Activated CD4-positive, alpha-beta T cell treated with anti-CD3 and anti-CD28 coated beads for 48 hours (primary cell): ENCODE measurements around the gene DESI2.

Experiments
- DNase-seq: peaks from one replicate; pipeline ENCODE4 v3.0.0-alpha.2; 2020

The DESI2 gene

DNA sequence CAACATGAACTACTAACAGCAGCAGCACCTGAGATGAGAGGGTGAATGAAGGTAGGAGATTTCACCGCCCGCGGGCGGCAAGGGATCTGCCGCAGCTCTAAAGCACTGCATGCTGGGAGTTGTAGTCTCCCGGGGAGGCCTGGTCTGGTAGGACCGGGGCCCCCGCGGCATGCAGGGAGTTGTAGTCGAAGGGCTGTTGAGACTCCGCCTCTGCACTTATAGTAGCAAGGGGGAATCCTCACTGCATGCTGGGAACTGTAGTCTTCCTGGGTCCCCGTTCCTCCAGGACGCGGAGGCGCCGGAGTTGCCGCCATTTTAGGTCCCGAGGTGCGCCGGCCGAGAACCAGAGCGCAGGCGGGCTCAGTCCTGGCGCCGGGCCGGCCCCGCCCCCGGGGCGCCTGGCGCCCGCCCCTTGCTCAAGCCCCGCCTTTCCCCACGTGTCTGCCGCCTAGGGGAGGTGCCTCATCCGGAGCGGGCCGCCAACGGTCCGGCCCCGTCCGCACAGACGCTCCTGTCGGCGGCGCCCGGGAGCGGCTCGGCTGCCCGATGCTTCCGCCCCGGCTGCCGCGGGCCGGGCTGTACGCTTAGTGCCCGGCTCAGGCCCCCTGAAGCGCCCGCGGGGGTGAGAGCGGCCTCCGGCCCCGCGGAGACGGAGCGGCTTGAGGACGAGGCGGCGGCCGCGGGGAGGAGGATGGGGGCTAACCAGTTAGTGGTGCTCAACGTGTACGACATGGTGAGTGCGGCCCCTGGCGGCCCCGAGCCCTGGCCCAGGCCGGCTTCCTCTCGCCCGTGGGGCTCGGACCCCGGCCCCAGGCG is at the start of gene DESI2:
TSS of gene DESI2 (plus strand) at position 504 of the 816 bp plus-strand sequence. CDS start at position 692, 188 bp downstream.
- DNase-seq: peak; percentile 98

DNA sequence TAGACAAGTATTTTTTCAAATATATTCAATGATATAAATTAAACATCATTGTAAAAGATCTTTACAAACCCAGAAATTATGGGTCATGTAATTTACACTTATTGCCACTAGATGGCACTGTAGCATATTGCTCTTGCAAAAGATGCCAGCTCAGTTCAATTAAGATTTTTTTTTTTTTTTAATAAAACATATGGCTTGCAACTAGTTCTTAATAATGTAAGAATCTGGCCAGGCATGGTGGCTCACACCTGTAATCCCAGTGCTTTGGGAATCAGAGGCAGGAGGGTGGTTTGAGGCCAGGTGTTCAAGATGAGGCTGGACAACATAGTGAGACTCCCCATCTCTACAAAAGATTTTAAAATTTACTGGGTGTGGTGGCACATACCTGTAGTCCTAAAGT is 49.4 kb upstream of the DESI2 start:
- no peak for DNase-seq

DNA sequence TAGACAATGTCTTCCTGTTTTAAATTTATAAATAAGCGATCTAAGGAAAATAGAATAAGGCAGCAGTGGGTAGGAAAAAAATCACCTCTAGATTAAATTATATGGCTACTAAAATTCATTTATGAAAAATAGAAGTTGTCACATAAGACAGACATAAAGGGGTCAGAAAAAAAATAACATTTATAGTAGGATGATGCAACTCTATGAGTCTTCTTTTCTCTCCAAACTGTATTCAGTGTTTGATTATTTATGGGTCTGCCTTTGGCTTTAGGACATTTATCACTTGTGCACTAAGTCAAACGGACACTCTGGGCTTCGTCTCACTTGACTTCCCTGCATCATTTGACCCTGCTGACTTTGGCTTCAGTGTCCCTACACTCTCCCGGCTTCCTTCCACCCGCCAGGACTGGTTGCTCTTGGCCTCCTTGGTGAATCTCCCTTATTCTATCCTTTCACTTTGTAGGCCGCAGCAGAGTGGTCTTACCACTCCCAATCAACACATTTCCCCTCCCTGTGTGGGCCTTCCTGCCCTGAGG is 47.0 kb upstream of the DESI2 start:
- DNase-seq: no peak

DNA sequence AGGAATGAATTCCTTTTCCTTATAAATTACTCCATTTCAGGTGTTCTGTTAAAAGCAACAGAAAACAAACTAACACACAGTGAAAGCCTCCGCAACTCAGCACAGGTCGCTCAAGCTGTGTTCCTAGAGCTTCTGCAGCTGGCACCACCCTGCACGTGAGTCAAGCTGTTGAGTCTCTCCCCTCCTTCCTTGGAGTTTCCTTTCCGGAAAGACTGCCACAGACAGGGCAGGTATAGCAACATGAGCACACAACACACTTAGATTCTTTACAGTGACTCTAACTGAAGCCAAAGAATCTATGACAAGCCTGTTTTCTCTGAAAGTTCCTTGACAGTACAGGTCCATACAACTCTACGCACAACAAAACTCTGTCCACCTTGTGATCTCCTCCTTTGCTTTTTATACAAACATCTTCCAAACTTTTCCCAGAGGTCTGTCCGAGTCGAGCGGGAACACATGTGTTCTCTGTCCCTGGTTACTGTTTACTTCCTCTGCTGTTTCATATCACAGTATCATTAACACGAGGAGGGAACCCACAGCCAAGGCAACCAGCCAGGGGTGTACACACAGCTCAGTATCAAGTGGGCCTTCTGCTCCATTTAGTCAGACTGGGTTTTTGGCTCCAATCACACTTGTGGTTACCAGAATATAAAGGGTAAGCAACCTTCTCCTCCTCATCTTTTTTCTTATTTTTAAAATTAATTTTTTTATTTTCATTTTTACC is 38.7 kb upstream of the DESI2 start:
- no peak for DNase-seq

DNA sequence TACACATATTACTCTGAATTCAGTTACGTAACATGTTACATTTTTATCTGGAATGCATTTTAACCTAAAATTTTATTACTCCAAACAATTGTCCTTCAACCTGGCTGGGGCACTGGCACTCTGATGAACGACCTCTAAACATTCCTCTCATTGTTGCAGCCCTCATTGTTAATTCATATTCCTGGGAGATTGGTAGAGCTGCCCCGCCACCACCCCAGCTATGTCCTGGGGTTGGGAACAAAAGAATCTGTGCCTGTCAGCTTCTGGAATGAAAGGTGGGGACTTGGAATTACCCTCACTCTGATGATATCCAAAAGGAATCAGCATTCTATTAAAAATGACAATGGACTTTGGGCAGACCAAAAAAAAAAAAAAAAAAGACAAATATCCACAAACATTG is 38.0 kb upstream of the DESI2 start:
- DNase-seq: no peak

DNA sequence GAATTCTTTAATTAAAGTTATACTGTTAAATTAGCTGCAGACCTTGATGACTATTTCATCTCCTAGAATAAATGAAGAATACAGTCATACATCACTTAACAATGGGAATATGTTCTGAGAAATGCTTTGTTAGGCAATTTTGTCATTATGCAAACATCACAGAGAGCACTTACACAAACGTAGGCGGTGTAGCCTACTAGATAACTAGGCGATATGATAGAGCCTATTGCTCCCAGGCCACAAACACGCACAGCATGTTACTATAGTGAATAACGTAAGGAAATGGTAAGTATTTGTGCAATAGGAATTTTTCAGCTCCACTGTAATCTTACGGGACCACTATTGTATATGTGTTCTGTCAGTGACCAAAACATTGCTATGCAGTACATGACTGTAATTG is 37.6 kb upstream of the DESI2 start:
- DNase-seq: no peak

DNA sequence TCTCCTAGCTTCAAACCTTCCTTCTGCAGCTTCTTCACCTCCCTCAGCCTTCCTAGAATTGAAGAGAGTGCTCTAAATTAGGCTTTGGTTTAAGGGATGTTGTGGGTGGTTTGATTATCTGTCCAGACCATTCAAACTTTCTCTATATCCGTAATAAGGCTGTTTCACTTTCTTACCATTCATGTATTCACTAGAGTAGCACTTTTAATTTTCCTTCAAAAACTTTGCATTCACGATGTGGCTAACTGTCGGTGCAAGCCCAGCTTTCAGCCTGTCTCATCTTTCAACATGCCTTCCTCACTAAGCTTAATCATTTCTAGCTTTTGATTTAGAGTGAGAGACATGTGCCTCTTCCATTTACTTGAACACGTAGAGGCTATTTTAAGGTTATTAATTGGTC is 26.2 kb upstream of the DESI2 start:
- DNase-seq: no peak

DNA sequence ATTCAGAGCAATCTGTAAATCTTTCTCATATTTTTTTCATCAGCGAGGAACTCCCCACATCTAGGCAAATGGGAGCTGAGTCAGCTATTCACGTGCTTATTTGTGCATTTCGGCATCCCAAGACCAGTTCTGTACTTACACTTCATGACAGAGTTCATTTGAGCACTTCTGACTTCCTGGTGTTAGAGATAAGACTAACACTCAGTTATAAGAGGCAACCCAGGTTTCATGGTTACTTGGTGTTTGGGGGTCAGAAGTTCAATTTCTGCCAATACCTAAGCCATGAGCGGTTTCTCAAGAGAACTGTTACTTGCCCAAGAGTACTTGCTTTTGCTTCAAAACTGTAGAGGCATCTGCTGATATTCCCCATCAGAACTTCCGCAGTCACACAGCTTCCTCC is 24.1 kb upstream of the DESI2 start:
- no peak for DNase-seq

DNA sequence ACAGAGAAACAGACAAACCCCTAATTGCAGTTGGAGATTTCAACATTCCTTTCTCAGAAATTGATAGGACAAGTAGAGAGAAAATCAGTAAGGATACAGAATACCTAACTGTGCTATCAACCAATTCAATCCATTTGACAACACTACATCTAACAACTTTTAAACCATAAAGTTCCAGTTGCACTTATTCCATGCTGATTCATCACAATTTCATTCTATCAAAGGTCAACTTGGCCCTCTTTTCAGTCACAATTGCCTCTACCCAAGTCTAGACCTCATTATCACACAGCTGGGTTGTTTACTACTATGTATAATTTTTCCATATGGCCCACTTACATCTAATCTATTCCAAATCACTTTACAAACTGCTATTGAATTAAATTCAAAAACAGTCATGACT is 19.8 kb upstream of the DESI2 start:
- DNase-seq: no peak

DNA sequence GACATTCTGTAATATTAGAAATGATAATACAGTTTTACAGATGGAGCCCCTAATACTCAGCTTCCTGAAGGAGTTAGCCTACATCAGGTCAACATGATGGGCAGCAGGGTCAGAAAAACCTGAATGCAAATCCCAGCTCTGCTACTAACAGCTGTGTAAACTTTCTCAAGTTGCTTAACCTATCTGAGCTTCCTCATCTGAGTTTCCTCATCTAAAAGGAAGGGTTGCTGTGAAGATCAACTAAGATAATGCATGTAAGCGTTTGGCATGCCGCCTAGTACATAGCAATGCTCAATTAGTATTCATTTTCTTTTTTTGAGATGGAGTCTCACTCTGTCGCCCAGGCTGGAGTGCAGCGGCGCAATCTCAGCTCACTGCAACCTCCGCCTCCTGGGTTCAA is 18.4 kb upstream of the DESI2 start:
- no peak for DNase-seq

DNA sequence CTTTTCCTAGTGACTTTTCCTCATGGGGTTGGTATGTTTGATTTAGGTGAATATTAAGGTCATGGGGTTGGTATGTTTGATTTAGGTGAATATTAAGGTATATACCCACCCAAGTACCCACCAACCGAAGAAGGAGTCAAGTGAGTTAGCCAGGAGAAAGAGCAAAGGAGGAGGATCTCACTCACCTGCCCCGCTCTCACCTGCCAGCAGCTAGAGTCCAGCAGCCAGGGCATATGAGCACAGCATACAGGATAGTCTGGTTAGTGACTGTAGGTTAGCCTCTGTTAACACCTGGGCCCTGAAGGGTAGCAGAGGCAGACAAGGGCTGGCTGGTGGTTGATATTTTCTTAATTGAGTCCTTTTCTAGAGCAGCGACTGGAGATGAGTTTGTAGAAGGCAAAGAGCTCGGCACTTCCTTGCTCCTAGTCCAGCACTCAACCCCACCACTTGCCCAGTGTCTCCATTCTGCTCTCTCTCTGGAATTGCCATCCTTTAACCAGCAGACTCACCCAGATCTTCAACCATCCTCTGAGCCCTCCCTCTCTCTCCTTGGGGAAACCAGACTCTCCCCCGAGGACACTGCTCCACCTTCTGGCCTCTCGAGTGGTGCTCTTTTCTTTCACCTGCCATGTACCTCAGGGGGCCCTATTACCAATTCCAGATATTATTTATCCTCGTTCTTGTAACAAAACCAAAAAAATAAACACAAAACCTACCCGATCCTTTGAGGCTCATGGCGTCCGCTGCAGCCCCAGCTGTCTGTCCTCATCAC is 16.3 kb upstream of the DESI2 start:
- no peak for DNase-seq

DNA sequence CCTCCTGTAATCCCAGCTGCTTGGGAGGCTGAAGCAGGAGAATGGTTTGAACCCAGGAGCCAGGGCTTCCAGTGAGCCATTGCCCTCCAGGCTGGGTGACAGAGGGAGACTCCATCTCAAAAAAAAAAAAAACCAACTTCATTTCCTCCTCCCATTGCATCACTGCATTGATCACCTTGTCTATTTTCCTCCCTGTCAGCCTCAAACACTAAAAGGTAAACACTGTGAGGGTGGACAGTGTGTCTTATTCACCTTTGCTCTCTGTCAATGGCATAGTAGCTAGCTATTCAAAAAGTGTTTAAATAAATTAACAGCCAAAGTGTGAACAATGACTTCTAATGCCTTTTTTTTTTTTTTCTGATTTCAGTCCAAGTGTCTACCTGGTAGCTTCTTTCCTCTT is 13.4 kb upstream of the DESI2 start:
- no peak for DNase-seq

DNA sequence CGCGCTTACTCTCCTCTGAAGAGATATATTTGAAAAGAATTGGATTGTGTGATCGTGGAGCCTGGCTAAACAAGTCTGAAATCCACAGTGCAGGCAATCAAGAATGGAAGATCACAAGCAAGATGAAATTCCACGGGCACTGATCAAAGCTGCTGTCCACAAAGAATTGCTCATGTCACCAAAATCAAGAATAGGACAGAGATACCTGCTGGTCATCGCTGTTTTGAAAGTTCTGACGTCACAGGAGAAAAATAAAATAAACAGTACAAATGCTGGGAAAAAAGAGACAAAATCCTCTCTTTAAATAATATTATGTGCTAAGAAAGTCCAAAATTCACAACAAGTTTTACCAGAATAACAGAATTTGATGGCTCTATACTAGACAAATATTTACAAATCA is 12.0 kb upstream of the DESI2 start:
- DNase-seq: no peak

DNA sequence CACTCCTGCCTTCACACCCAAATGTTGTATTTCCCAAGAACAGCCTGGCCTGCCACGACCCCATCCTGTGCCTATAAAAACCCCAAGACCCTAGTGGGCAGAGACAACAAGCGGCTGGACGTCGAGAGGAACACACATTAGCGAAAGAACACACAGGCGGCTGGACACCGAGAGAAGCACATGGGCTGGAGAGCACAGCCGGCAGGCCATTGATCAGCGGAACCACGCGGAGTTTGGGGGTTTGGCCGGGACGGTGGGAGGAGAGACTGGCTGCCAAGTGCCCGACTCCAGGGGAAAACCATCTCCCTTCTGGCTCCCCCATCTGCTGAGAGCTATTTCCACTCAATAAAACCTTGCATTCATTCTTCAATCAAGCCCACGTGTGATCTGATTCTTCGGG is 10.4 kb upstream of the DESI2 start:
- DNase-seq: no peak

DNA sequence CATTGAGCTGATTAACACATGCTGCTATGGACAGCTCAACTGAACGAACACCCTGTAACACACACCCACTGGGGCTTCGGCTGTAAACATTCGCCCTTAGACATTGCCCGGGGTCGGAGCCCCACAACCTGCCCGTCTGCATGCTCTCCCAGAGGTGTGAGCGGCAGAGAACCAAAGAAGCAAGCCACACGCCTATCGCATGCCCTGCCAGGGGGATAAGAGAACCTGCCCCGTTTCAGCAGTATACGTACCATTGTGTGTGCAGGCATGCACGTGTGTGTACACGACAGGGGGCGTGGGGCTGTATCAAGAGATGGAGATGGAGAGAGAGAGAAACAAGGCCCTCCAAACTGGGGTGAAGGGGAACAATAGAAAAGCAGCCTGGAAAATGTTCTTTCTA is 9.9 kb upstream of the DESI2 start:
- no peak for DNase-seq

DNA sequence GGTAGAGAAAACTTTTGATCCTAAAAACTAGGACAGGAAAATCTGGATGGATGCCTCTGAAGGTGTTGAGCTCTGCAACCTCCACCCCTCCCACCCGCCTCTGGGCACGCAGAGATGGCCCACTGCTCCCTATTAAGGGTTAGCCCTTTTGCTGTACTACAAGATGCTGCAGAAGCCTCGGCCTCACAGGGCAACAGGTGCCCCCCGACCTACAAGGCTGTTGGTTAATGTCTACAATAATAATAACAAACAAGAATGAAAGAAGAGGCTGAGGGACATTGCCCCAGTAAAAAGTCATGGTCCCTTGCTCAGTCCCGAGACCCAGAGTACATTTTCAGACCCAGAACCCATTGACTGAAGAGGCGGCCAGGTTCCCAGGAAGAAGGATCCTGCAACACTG is 7.5 kb upstream of the DESI2 start:
- no peak for DNase-seq

DNA sequence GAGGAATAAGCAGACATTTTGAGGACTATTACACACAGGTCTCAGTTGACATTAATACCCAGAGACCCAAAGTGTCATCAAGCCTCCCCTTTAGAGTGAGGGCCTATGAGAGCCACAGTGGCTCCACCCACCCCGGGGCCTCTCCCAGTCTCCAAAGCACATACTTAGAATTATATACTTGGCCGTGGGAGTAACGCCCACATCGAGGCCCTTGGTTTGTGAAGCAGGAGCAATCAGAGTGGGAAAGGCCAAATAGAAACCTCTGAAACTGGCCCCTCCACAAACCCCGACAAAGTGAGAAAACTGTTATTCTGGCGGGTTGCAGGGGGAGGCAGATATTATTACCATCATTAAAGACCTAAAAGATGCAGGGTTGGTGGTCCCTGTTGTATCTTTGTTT is 7.0 kb upstream of the DESI2 start:
- no peak for DNase-seq

DNA sequence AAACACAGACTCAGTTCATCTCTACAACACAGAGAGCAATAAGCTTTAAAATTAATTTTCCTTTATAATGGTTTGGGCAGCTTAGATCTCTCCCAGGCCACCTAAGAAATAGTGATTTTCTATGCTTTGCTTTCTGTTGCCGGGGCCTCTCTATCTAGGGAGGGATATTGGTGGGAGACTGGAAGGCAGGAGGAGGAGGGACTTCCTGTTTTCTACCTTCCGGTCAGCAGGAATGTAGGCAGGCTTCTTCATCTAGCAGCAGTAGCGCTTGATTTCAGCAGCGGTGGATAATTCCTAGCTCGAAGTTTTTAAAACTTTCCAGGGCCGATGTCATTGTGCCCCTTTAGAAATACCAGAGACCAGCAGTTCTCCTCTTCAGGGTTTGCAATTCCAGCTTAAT is 5.1 kb upstream of the DESI2 start:
- DNase-seq: no peak

DNA sequence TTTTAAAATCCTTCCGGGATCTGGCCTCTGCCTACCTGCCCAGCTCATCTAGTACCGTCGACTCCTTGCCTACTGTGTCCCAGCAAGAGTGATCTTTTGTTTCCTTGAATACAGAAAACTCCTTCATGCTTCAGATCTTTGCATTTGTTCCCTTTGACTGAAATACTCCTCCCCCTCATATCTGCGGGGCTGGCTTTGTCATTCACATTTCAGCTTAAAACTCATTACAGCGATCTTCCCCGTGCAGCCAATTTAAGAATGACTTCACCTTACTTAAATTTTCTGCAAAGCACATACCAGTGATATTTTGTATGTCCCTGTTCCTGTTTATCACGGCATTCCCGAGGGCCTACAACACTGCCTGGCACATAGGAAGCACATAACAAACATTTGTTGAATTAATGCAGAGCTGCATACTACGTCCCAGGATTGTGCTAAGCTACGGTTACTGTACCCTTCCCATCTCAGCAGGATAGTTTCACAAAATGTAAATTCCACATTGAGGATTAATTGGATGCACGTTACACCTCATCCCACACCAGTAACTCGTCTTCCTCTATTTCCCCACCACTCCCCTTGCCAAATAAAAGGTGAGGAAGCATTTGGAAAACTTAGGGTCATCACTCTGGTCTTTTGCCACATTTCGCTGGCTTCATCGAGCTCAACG is 837 bp upstream of the DESI2 start:
- no peak for DNase-seq

DNA sequence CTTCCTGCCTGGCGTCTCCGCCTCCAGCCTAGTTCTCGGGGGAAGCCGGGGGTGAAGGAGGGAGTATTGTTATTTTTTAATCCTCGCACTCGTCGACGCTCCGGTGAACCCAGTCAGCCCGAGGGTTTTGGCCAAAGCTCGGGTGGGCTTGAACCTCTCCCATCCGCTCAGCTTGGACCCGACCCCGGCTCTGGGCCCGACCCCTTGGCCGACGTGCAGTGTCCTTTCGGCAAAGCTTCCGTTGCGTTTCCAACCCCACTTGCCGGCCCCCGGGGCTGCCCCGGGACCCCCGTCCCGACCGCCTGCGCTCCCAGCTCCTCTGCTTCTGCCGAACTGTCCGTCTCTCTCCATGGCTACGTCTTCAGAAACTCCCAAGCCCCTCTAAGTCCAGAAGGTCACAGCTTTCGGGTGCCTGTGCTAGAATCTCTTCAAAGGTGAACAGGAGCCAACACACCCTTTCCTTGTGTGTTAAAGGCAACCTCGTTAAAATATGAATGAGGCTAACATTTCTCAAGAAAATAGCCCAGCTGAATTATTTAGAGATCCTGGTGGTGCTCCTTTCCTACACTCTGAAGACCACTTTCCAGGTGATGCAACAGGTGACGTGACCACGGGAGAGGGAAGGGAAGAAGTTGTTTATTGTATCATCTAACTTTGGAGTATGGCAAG is 647 bp downstream of the DESI2 start:
- DNase-seq: no peak

DNA sequence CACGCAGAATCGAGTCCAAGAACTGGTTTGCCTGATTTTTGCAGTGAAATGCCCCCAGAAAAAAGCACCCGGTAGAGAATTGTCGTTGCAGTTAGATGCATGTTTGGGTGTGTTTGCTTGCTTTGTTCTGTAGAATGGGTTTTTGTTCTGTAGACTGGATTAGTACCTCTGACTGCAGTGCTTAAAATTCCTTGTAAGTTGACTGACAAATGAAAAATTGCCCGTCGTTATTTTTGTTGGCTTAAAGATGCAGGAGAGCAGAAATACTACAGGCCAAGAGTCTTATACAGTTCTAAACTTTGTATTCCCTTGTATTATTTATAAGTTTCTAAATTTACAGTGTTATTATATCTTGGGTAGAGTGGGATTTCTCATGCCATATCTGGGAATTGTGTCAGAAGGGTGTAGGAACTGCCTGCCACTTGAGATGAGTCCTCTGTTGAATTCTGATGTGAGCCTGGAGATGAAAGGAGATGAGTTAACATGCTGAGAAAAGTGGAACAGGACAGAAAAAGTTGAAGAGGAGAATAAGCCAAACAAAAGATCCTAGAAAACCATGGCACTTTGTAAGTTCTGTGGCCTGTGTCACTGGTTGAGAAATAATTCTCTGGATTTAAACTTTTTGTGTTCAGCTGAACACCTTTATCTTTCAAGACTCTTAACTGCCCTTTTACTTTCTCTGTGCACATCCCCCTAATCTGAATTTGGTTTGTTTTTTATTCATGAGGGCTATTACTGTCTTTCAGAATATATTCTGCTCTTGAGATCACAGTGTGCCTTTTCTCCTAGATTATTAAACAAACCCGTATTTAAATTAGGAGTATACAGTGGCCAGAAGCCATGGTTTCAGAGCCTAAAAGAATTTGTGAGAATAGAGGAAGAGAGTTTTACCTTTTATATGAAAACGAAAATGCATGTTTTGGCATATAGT is 1.4 kb downstream of the DESI2 start:
- no peak for DNase-seq
